ENCODE results near the gene TAC4. TPM values are rescaled to one million over a fixed set of nuclear protein-coding genes. Genes with fewer than 3 reads are reported as not detected.

The TAC4 gene
- total and polyA plus RNA-seq, 10 of the 15 experiments (the other 5 are each of a cell fraction or from before 2014, with no cell fraction given): not detected

DNA sequence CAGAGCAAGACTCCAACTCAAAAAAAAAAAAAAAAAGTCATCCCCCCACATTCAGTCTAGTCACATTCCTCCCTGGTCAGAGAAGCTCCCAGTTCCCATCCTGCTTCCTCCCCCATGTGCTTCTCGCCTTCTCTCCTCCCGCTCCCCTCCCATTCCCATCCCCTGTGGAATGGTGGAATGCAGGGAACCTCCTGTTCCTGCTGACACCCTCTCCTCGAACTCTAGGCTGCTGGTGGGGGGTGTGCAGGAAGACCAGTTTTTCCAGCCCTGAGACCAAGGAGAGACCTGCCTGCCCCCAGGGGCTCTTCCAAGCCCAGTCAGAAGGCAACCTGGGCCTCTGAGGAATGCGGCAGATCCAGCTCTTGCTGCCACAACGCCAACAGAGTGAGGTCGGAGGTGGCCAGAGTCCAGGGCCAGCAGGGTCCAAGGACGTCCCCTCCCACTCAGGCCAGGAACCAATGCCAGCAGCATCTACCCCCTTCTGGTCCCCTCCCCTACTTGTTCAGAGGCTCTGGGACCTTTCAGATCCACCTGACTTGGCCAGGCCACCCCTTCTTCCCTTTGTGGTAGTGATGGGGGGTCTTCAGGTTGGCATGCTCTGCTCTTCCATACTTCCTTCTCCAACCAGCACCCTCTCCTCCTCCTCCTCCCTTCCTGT lies 39.3 kb upstream of the TAC4 start:
- ChIA-PET POLR2A (interaction anchor here (0.7 kb wide), 1 partner anchor 64 kb away, joined by 3 read pairs; no protein-coding TSS in a partner anchor), SMC1A (ENCODE audit: uncharacterized antibody, unreplicated experiment) (no interaction called here), CTCF (interaction anchor here (2.8 kb wide), 1 partner anchor 110 kb away, joined by 13 read pairs; no protein-coding TSS in a partner anchor), RAD21 (ENCODE audit: unreplicated experiment) (interaction anchor here (0.7 kb wide), 1 partner anchor 380 kb away, joined by 3 read pairs; no protein-coding TSS in a partner anchor)
- Histone ChIP-seq H3K36me3 (ENCODE audit: control insufficient read depth in 2 of 2, insufficient read depth in 2 of 2, low read length in 1 of 2) (no peaks in the 10 kb centered on the region), H3K4me1 (ENCODE audit: control insufficient read depth, insufficient read depth, low read length) (no peaks in the 10 kb centered on the region), H2AFZ (ENCODE audit: control insufficient read depth, low read depth, low read length) (no peak overlapping the region), H3K9ac (ENCODE audit: control insufficient read depth, insufficient read depth, low read length) (no peak overlapping the region), H3K27me3 (replicated peaks in 1 of 2; ENCODE audit: control insufficient read depth in 2 of 2, insufficient read depth in 2 of 2, low read length in 1 of 2) (peaks cover 5 to 9% of the 10 kb centered on the region in 2 experiments), H3K79me2 (ENCODE audit: control insufficient read depth, insufficient read depth, low read length) (no peaks in the 10 kb centered on the region), H3K4me3 (no peak overlapping the region), H3K27ac (ENCODE audit: control insufficient read depth, insufficient read depth) (no peak overlapping the region), H4K20me1 (ENCODE audit: control insufficient read depth, insufficient read depth) (no peaks in the 10 kb centered on the region), H3K9me3 (replicated peaks; ENCODE audit: control insufficient read depth, insufficient read depth, low read length) (no peaks in the 10 kb centered on the region), H3K4me2 (ENCODE audit: control insufficient read depth, insufficient read depth) (no peak overlapping the region)
- in situ Hi-C loops (cut with MboI) (no loop called here), intact Hi-C loops (cut with micrococcal nuclease; ENCODE audit: unreplicated experiment) (no loop called here)
- WGBS (ENCODE audit: insufficient coverage, insufficient replicate concordance, low lambda C conversion rate, missing lambda C conversion rate): 31% methylated on average over 7 of the region's 7 CpGs
- BruUV-seq (replicated peaks): no TSS peak
- ATAC-seq (no peak), DNase-seq (ENCODE audit: low read depth, low spot score) (no peak), FAIRE-seq (no peak)
- TF ChIP-seq ZZZ3 (IDR thresholded peaks at IDR 0.05; ENCODE audit: control insufficient read depth, insufficient read length, low read depth): no peak
- no peak for TF ChIP-seq CBFB (IDR thresholded peaks at IDR 0.05; ENCODE audit: low read depth)
- no peak for TF ChIP-seq ZSCAN29 (IDR thresholded peaks at IDR 0.05)

DNA sequence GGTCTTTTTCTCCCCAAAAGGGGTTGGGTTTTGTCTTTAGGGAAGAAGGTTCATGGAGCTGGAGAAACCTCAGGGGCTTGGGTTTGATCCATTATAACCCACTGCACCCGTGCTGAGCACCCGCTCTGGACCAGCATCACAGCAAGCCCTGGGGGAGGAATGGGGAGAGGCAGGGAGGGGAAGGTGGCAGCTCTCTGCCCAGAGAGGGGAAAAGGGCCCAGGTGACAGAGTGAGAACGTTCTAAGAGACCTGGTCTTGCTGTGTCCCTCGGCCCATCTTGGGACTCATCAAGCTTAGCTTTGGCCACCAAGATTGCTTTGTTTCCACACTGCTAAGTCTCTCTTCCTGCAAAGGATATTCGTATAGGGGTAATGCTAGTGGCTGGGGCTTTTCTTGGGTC lies 38.2 kb upstream of the TAC4 start:
- Histone ChIP-seq H3K36me3 (ENCODE audit: control insufficient read depth in 2 of 2, insufficient read depth in 2 of 2, low read length in 1 of 2) (no peaks in the 10 kb centered on the region), H3K27me3 (replicated peaks in 1 of 2; ENCODE audit: control insufficient read depth in 2 of 2, insufficient read depth in 2 of 2, low read length in 1 of 2) (peaks cover 0 to 2% of the 10 kb centered on the region in 2 experiments; a peak in 3 of 4 replicates), H3K27ac (ENCODE audit: control insufficient read depth, insufficient read depth) (no peak overlapping the region), H3K9ac (ENCODE audit: control insufficient read depth, insufficient read depth, low read length) (no peak overlapping the region), H2AFZ (ENCODE audit: control insufficient read depth, low read depth, low read length) (no peak overlapping the region), H3K4me3 (no peak overlapping the region), H3K79me2 (ENCODE audit: control insufficient read depth, insufficient read depth, low read length) (no peaks in the 10 kb centered on the region), H3K4me2 (ENCODE audit: control insufficient read depth, insufficient read depth) (no peak overlapping the region), H4K20me1 (ENCODE audit: control insufficient read depth, insufficient read depth) (no peaks in the 10 kb centered on the region), H3K4me1 (ENCODE audit: control insufficient read depth, insufficient read depth, low read length) (no peaks in the 10 kb centered on the region), H3K9me3 (replicated peaks; ENCODE audit: control insufficient read depth, insufficient read depth, low read length) (no peaks in the 10 kb centered on the region)
- in situ Hi-C loops (cut with MboI) (no loop called here), intact Hi-C loops (cut with micrococcal nuclease; ENCODE audit: unreplicated experiment) (no loop called here)
- DNase-seq (ENCODE audit: low read depth, low spot score) (no peak), ATAC-seq (no peak), FAIRE-seq (no peak)
- SMC1A ChIA-PET (ENCODE audit: uncharacterized antibody, unreplicated experiment): no interaction called here
- RAD21 ChIA-PET (ENCODE audit: unreplicated experiment): no interaction called here
- no TSS peak for BruUV-seq (replicated peaks)
- TF ChIP-seq POLR2A (IDR thresholded peaks at IDR 0.05; ENCODE audit: low read depth, low read length): no peak
- POLR2A ChIA-PET: no interaction called here
- CTCF ChIA-PET: interaction anchor here (2.3 kb wide), 1 partner anchor 111 kb away, joined by 11 read pairs; no protein-coding TSS in a partner anchor
- WGBS (ENCODE audit: insufficient coverage, insufficient replicate concordance, low lambda C conversion rate, missing lambda C conversion rate): 21% methylated on average over 5 of the region's 5 CpGs
